ENCODE data around the gene SUCLG2.
"Not testable (repeated sequence)": the region's sequence is repeated elsewhere in the genome, so short reads cannot be mapped to it uniquely, and the experiment has no call there.

SUCLG2 gene

DNA sequence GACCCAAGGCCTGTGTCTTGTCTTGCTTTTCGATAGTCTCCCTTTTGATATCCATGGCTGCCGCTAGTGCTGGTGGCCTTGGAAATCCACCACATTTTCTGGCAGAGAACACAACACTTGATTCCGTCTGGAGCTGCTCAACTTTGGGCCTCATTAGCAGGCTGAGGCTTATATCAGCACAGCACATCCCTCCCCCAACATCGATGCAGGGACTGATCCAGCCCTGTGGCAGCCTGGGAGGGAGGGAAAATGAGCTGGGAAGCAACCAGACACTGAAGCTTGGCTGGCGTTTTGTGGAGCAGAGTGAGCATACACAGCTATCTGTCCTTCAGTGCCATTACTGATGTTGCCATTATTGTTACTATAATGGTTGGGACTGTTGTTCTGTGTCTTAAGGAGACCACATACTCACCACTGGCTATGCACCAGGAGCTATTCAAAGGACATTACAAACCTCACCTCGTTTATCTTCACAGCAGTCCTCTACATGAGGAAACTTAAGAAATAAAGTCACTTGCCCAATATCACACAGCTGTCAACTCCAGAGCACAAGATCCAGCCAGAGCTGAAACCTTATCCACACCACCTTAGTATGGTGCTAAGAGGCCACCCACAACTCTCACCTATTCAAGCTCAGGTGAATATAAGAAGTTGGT is 102.9 kb downstream of the SUCLG2 start:
- no peak for DNase-seq

DNA sequence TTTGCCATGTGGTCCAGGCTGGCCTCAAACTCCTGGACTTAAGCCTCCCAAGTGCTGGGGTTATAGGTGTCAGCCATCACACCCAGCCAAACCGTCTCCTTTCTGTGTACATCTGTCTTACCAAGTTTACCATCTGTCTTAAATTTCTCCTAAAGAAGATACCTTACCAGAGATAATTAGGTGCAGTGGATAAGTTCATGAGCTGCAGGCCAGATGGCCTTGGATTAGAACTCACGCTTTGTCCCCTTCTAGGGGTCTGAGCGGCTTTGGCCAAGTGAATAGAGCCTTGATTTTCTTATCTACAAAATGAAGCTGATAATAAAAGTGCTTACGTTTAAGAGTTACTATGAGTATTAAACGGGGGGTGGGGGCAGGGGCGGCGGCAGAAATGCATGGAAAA is 103.9 kb downstream of the SUCLG2 start:
- no peak for DNase-seq

DNA sequence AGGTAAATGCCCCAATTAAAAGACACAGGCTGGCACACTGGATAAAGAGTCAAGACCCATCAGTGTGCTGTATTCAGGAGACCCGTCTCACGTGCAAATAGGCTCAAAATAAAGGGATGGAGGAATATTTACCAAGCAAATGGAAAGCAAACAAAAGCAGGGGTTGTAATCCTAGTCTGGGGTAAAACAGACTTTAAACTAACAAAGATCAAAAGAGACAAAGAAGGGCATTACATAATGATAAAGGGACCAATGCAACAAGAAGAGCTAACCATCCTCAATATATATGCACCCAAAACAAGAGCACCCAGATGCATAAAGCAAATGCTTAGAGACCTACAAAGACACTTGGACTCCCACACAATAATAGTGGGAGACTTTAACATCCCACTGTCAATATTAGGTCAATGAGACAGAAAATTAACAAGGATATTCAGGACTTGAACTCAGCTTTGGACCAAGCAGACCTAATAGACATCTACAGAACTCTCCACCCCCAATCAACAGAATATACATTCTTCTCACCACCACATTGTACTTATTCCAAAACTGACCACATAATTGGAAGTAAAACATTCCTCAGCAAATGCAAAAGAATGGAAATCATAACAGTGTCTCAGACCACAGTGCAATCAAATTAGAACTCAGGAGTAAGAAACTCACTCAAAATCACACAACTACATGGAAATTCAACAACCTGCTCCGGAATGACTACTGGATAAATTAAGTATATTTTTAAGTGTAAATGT is 111.7 kb downstream of the SUCLG2 start:
- DNase-seq, result not testable (repeated sequence)

DNA sequence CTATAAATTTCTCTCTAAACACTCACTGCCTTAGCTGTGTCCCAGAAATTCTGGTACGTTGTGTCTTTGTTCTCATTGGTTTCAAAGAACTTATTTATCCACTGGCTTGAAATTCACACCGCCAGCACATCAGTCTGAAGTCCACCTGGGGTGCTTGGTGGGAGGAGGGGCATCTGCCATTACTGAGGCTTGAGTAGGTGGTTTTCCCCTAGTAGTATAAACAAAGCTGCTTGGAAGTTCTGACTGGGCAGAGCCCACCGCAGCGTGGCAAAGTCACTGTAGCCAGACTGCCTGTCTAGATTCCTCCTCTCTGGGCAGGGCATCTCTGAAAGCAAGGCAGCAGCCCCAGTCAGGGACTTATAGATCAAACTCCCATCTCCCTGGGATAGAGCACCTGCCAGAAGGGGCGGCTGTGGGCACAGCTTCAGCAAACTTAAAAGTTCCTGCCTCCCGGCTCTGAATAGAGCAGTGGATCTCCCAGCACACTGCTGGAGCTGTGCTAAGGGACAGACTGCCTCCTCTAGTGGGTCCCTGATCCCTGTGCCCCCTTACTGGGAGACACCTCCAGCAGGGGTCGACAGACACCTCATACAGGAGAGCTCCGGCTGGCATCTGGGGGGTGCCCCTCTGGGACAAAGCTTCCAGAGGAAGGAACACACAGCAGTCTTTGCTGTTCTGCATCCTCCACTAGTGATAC is 114.1 kb downstream of the SUCLG2 start:
- no peak for DNase-seq

DNA sequence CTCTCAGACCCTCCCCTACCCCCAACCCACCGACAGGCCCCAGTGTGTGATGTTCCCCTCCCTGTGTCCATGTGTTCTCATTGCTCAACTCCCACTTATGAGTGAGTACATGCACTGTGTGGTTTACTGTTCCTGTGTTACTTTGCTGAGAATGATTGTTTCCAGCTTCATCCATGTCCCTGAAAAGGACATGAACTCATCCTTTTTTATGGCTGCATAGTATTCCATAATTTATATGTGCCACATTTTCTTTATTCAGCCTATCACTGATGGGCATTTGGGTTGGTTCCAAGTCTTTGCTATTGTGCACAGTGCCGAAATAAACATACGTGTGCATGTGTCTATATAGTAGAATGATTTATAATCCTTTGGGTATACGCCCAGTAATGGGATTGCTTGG is 117.2 kb downstream of the SUCLG2 start:
- DNase-seq, result not testable (repeated sequence)

DNA sequence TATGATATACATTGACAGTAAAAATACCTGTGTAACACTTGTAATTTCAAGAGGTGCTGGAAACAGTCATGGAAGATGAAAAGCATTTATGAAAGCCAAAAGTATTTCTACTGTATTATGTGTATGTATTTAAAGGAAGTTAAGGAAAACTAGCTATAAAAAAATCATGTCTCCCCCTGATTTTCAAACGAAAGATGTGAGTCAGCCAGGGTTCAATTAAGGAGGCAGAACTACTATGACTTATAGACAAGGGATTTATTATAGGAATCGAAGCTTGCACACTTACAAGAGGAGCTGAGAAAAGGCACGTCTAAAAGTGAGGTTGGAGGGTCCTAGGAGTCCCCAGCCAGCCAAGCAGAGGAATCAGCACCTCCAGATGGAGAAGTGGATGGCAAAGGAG is 119.4 kb downstream of the SUCLG2 start:
- no peak for DNase-seq

DNA sequence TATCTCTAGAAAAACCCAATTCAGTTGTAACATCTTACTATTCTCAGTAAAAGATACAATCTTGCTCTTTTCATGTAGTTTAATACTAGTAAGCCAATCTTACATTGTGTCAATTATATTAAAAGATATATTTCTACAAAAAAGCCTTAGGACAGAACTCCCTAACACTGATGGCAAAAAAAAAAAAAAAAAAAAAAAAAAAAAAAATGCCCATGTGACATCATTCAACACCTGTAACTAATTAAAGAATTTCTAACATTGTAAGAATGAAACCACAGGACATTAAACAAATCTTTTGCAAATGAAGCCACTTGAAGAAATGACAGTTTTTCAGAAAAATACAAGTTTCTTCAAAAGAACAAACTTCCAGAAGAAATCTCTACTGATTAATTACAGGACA is 119.8 kb downstream of the SUCLG2 start:
- DNase-seq, result no peak

DNA sequence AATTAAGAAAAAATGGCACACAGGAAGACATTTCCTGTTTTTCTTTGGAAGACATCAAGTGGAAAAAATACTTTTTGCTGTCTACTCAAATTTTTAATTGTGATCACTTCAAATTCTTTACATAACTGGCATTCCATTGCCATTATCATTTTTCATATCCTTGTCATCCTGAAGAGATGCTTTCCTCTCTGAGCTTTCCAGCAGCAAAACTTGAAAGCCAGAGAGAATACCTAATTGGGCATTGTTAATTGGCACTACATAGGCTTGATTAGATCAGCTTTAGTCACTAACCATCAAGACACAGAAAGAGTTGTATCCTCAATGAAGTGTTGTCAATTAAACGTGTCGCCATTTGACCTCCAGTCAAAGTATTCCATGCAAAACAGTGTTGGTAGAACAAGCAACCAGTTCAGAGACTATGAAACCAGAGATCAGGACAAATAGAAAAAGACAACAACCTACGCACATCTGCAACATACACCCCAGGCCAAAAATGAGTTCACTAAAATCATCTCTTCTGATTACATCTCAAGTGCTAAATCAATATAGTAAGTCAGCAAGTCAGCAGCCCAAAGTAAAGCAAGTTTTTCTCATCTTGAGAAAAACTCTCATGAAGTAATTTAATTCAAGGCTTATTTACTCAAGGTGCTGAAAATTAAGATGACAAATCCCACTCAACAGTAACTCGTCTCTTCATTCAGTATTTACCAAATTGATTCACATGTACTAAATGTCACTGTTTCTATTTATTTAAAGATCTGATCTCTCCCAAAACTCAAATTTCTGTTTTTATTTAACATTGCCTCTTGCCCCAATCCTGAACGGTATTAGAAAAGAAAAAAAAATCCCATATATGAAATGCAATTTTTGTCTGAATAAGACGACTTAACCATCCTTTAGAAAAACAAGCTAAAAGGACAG is 123.0 kb downstream of the SUCLG2 start:
- DNase-seq, result no peak

DNA sequence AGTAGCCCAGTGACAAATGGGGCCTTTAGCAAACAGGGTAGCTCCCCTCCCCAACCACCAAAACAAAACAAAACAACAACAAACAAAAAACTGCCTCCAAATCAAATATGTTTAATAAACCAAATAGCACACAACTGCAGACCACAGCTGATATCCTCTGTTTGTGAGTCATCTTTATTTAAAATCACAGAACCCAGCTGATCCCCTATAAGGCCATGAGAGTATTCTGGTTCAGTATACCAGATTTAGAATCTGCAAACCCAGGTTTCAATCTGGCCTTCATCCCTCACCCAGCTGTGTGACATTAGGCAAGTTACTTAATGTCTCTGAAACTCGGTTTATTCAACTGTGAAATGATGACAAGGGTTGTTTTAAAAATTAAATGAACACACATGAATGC is 124.5 kb downstream of the SUCLG2 start:
- DNase-seq, result no peak

DNA sequence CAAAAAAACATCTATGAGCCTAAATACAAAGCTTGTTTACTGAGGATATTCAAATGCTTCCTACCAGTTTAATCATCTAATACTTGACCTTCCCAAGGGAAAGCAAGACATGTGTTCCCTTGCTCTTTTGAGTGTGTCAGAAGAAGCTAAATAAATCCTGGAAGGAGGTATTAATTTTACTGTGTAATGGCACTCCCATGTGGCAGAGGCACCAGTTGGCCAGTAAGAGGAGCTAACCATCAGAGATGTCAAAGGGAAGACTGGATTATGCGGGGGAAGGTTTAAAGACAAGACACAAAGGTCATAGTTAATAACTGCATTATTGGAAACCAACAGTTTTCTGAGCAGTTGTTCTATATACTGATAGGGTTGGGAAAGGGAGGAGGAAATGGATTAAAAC is 125.1 kb downstream of the SUCLG2 start:
- DNase-seq, result no peak

DNA sequence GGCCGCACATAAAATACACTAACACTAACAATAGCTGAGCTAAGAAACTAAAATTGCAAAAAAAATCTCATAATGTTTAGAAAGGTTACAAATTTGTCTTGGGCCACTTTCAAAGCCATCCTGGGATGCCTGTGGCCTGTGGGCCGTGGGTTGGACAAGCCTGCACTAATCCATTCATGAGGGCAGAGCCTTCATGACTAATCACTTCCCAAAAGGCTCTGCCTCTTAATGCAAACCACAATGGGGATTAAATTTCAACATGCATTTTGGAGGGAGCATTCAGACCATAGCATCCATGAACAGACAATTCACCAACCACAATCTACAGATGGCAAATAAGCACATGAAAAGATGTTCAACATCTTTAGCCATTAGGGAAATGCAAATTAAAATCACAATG is 128.2 kb downstream of the SUCLG2 start:
- DNase-seq, result no peak

DNA sequence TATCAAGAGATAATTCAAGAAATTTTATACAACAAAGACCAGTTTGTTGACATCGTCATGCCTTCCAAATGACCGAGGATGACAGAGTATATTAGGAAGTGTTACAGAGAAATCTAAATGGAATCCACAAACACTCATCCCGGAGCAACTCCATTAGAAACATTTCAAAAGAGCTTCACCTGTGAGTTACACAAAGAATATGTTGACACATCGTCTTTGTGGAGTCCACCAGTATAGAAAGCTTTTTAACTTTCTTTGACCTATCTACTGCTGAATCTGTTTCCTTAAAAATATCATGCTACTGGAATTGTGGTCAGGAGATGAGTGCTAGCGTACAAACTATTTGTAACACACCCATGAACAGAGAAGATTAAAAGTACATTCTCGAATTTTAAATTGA is 130.4 kb downstream of the SUCLG2 start:
- DNase-seq, result no peak

DNA sequence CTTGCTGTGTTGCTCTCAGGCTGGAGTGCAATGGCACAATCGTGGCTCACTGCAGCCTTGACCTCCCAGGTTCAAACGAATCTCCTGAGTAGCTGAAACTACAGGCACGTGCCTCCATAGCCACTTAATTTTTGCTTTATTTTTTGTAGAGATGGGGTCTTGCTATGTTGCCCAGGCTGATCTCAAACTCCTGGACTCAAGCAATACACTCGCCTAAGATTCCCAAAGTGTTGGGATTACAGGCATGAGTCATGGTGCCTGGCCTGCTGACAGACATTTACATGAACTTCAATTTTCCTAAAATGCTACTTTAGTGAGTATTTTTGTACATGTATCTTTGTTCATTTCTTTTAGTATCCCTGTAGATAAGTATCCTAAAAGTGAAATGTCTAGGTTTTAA is 132.3 kb downstream of the SUCLG2 start:
- DNase-seq, result no peak

DNA sequence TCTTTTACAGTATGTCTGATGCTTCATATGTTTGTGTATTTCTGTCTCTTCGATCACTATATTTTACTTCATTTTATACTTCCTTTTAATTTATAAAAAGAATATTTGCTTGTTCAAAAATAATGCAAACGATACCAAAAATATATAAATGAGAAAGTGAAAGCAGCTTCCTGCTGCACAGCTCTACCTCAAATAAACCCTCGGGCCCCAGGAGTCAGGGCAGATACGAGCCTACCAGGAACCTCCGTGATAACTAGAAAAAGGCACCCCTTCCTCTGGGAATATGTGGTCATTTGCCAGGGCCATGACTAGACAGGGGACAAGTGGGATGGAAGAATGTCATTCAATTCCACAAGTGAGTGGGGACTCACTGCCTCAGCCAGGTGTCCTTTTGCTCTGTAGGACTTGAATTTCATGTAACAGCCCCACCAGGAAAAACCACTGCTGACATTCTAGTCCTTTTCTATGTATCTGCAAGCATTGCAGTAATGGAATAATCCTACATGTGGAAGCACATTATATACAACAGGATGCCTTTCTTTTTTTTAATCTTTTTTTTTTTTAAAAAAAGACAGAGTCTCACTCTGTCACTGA is 133.3 kb downstream of the SUCLG2 start:
- no peak for DNase-seq

DNA sequence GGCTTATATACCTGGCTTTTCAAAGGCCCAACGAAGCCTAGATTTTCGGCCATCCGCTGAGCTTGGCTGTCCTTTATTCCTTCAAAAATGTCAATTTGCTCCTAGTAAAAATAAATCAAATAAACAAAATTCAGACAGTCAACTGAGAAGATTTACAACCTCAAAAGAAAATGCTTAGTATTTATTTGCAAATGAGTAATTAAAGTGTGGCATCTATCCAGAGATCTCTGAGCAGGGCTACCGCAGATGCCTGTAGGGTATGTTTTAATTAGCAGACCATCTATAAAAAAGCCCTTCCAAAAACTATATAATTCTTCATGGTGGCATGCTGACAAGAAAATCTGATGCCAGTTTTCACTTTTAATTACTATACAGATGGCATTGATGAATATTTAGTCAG is 136.2 kb downstream of the SUCLG2 start:
- DNase-seq, result no peak

DNA sequence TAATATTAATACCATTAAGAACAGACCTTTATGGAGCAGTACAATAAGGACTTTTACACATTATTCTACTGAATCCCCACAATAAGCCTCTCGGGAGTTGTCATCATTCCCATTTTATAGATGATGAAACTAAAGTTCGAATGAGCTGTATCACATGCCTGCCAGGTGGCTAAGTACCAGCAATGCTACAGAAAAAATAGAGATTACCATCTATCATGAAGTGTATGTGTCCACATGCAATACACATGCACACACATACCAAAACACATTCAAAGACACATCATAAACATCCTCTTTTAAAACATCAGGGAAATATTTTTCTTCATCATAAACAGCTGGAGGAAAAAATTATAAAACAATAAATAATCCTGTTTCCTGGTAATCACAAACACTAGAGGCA is 136.6 kb downstream of the SUCLG2 start:
- no peak for DNase-seq

DNA sequence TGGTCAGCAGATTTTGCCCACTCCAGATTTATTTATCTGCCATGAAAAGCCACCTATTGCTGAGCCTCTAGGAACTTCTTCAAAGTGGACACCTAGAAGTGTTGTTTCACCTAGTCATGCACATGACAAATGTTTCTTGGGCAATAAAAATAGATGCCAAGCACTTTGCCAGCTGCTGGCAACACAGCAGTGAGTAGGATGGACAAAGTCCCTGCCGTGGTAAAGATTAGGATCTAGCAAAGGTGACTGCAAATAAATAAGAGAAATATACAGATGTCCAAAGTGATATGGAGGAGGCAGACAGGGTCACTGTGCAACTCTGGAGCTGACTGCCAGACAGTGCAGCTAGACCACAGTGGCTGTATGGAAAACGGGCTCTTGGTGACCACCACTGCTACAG is 137.9 kb downstream of the SUCLG2 start:
- no peak for DNase-seq

DNA sequence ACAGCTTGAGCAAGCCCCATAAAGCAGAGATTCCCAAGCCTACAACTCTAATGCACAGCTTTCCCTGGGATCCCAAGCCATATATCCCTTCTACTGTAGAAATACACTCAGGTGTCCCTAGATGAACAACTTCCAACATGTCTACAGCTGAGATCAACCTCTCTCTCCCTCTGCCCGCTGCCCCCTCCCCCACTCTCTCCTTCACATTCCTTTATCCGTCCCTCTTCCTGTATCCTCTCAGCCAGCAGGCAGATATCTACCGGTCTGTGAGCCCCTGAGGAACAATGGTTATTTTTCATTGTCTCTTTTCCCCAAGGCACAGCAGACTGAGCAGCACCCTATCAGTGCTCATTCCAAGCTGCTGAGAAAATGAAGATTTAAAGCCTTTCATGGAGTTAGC is 138.6 kb downstream of the SUCLG2 start:
- DNase-seq, result no peak

DNA sequence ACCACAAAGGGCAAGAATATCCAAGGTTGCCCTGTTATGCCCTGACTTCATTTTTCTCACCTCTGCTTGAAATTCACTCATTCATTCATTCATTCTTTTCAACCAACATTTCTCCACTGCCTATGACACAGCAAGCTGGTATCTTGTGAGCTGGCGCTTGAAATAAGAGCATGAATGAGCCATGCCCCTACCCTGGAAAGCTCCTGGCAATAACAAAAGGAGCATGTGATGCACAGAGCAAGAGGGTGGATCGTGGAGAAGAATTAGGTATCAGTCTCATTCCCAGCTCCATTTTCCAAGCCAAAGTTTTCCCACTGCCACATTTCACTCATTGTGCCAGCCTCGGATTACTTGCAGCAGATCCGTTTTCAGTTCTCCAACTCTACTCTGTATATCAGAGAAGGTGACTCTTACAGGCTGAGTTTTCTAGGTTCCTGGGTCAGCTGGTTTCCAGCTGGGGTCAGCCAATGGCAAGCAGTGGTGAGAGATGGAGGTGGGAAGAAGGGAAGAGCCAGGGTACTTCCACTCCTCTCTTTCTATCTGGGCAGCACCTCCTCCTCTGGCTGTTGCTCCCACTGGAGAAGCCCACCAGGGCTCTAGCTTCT is 144.8 kb downstream of the SUCLG2 start:
- DNase-seq, result no peak

DNA sequence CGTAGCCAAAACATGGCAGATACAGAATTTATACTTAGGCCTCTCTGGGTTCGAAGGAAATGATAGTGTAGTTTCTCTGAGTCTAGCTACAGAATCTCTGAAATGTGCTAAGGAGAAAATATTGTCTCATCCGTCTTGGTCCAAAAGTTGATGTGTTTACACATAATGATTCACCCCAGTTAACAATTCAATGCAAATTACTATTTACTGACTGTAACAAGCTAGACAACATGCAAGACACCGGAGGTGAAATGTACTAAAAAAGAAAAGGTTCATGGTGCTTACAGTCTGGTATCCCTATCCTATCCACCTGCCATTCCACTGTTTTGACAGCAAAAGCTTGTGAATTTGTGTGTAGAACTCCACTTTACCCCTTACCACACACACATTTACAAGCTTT is 146.8 kb downstream of the SUCLG2 start:
- DNase-seq, result no peak

DNA sequence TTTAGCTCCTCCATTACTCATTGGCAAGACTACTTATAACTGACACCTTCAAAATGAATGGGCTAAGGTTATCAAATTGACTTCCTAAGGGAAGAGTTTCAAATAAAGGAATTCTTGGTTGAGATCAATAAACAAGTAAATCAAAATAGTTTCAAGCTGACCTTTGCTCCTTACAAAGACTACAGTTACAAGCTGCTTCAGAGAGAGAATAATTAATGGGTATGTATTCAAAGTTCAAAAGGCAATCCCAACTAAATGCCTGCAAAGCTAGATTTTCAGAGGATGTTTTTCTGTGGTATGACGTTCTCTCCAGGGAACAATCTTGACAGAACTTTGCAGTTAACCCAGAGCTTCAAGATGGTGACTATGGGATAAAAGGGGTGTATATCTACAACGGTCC is 153.7 kb downstream of the SUCLG2 start:
- no peak for DNase-seq

DNA sequence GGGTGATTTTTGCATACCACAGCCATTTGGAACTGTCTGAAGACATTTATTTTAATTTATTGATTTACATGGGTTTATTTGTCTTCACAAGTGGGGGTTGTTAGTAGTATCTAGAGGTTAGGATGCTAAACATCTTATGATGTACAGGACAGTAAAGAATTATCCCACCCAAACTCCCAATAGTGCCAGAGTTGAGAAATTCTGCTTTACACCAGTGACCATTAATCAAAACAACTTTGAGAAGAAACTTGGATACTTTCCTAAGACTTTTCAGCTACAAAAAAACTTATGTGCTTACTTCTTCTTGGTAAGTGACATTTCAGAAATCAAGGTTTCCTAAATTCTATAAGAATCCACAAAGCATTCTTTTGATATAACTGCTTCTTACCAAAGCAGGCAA is 156.7 kb downstream of the SUCLG2 start:
- no peak for DNase-seq
